Vagina (tissue), 2 donors: Measurements from ENCODE around the gene ZBTB38.

Experiments used
- POLR2AphosphoS5 ChIP-seq, 2 donors: sonication (generic); formaldehyde crosslinking; IDR thresholded peaks; one replicate each; pipeline ENCODE4 v1.9.0; 2017; ENCODE audit warnings: antibody characterized with exemption in 2 of 2, mild to moderate bottlenecking in 2 of 2, low read depth in 1 of 2; ENCODE audit not compliant: insufficient read depth in 1 of 2
- TF ChIP-seq, protein P1 (sequence below), 3 experiments: fragments of 450-650 bp in 2 of 3; fragments of 200-600 bp in 1 of 3; sonication (generic) in 1 of 3; IDR thresholded peaks; one replicate each; pipeline ENCODE4 v1.5.1; 2017 to 2019; ENCODE audit warnings: antibody characterized with exemption in 3 of 3, mild to moderate bottlenecking in 2 of 3, moderate library complexity in 2 of 3

DNA sequence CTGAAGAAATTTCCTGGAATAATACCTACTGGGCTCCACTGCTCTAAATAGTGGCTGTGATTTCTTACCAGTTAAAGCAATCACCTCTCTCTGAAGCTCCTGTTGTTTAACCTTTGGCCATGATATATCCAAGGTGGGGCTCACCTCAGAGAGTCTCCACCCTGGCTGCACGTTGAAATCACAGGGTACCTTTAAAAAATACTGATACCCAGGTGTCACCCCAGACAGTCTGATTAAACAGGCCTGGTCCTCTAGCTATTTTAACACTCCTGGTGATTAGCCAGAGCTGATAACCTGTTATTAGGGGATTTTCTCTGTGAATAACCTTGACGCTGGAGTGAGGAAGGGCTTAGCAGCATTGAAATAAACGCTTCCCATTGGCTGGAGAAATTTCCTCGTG is 22.3 kb upstream of the ZBTB38 start:
- TF ChIP-seq, protein P1, sequence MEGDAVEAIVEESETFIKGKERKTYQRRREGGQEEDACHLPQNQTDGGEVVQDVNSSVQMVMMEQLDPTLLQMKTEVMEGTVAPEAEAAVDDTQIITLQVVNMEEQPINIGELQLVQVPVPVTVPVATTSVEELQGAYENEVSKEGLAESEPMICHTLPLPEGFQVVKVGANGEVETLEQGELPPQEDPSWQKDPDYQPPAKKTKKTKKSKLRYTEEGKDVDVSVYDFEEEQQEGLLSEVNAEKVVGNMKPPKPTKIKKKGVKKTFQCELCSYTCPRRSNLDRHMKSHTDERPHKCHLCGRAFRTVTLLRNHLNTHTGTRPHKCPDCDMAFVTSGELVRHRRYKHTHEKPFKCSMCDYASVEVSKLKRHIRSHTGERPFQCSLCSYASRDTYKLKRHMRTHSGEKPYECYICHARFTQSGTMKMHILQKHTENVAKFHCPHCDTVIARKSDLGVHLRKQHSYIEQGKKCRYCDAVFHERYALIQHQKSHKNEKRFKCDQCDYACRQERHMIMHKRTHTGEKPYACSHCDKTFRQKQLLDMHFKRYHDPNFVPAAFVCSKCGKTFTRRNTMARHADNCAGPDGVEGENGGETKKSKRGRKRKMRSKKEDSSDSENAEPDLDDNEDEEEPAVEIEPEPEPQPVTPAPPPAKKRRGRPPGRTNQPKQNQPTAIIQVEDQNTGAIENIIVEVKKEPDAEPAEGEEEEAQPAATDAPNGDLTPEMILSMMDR (IDR thresholded peaks at IDR 0.05), result no peak
- TF ChIP-seq POLR2AphosphoS5 (IDR thresholded peaks at IDR 0.05; ENCODE audit: insufficient read depth in 1 of 2, low read depth in 1 of 2), result no peak
